Activated T-cell treated with anti-CD3 and anti-CD28 coated beads, Interleukin-2, amount 50 U/mL, for 24 hours (primary cell): ENCODE data around the gene CXorf58.
A peak's percentile ranks its signal among the peaks of the same experiment; 100 is the strongest.
"Not testable (repeated sequence)": the region's sequence is repeated elsewhere in the genome, so short reads cannot be mapped to it uniquely, and the experiment has no call there.

ENCODE experiments used
- DNase-seq: peaks from one replicate; pipeline ENCODE4 v3.0.0-alpha.2; 2020
- H3K27ac Mint-ChIP-seq: 2 replicates; pipeline ENCODE4 v1.8.0; 2020; ENCODE audit warnings: mild to moderate bottlenecking, mixed read lengths
- H3K27me3 Mint-ChIP-seq: 2 replicates; pipeline ENCODE4 v1.8.0; 2020; ENCODE audit warnings: mixed read lengths
- H3K36me3 Mint-ChIP-seq: 2 replicates; pipeline ENCODE4 v1.8.0; 2020; ENCODE audit warnings: low read depth, mixed read lengths
- H3K4me1 Mint-ChIP-seq: 2 replicates; pipeline ENCODE4 v1.8.0; 2020; ENCODE audit warnings: low read depth, mixed read lengths
- H3K4me3 Mint-ChIP-seq: 2 replicates; pipeline ENCODE4 v1.8.0; 2020; ENCODE audit warnings: mild to moderate bottlenecking, moderate library complexity, mixed read lengths
- H3K9me3 Mint-ChIP-seq: 2 replicates; pipeline ENCODE4 v1.8.0; 2020; ENCODE audit warnings: mixed read lengths

CXorf58 gene

GRCh38 chrX:23954396-23954795 is 46.6 kb downstream of the CXorf58 start:
- no peak for DNase-seq
- Mint-ChIP-seq H3K4me3 (no peak overlapping the region), H3K4me1 (peaks cover 36% of the 10 kb centered on the region), H3K9me3 (no peaks in the 10 kb centered on the region), H3K27me3 (peaks cover 11% of the 10 kb centered on the region), H3K36me3 (no peaks in the 10 kb centered on the region), H3K27ac (no peak overlapping the region)

GRCh38 chrX:23959781-23960180 is 52.0 kb downstream of the CXorf58 start:
- H3K36me3 Mint-ChIP-seq: no peaks in the 10 kb centered on the region
- H3K4me1 Mint-ChIP-seq: peaks cover 18% of the 10 kb centered on the region
- peaks cover 15% of the 10 kb centered on the region for H3K27me3 Mint-ChIP-seq
- no peak for DNase-seq
- H3K27ac Mint-ChIP-seq: peak overlapping the region; percentile 34
- no peaks in the 10 kb centered on the region for H3K9me3 Mint-ChIP-seq
- no peak overlapping the region for H3K4me3 Mint-ChIP-seq

- H3K27me3 Mint-ChIP-seq: peaks cover 29% of the 10 kb centered on the region
- DNase-seq: no peak
- no peak overlapping the region for H3K4me3 Mint-ChIP-seq
- H3K36me3 Mint-ChIP-seq: no peaks in the 10 kb centered on the region
- H3K27ac Mint-ChIP-seq: no peak overlapping the region
- peaks cover 10% of the 10 kb centered on the region for H3K4me1 Mint-ChIP-seq
- no peaks in the 10 kb centered on the region for H3K9me3 Mint-ChIP-seq
Observed at GRCh38 chrX:23964191-23964590, 56.4 kb downstream of the CXorf58 start.

GRCh38 chrX:23965630-23966029 is 57.8 kb downstream of the CXorf58 start:
- not testable (repeated sequence) for H3K4me1 Mint-ChIP-seq, DNase-seq, H3K36me3 Mint-ChIP-seq, H3K27ac Mint-ChIP-seq, H3K9me3 Mint-ChIP-seq, H3K4me3 Mint-ChIP-seq
- H3K27me3 Mint-ChIP-seq: peaks cover 22% of the 10 kb centered on the region

GRCh38 chrX:23978491-23978890 is 70.7 kb downstream of the CXorf58 start:
- no peaks in the 10 kb centered on the region for H3K9me3 Mint-ChIP-seq
- peaks cover 40% of the 10 kb centered on the region for H3K27me3 Mint-ChIP-seq
- H3K4me3 Mint-ChIP-seq: no peak overlapping the region
- H3K36me3 Mint-ChIP-seq: peaks cover 5% of the 10 kb centered on the region
- DNase-seq: no peak
- H3K4me1 Mint-ChIP-seq: no peaks in the 10 kb centered on the region
- H3K27ac Mint-ChIP-seq: no peak overlapping the region

- Mint-ChIP-seq H3K27me3 (peaks cover 43% of the 10 kb centered on the region), H3K4me1 (peaks cover 2% of the 10 kb centered on the region), H3K27ac (no peak overlapping the region), H3K4me3 (no peak overlapping the region), H3K36me3 (peaks cover 8% of the 10 kb centered on the region), H3K9me3 (no peaks in the 10 kb centered on the region)
- DNase-seq: no peak
Observed at GRCh38 chrX:23980011-23980441, 72.2 kb downstream of the CXorf58 start.

- H3K4me1 Mint-ChIP-seq: peaks cover 2% of the 10 kb centered on the region
- H3K27ac Mint-ChIP-seq: no peak overlapping the region
- H3K27me3 Mint-ChIP-seq: peaks cover 38% of the 10 kb centered on the region
- H3K4me3 Mint-ChIP-seq: no peak overlapping the region
- H3K36me3 Mint-ChIP-seq: peaks cover 14% of the 10 kb centered on the region
- H3K9me3 Mint-ChIP-seq: no peaks in the 10 kb centered on the region
- no peak for DNase-seq
Observed at GRCh38 chrX:23981222-23981621, 73.4 kb downstream of the CXorf58 start.

- Mint-ChIP-seq H3K4me1 (peaks cover 2% of the 10 kb centered on the region), H3K9me3 (no peaks in the 10 kb centered on the region), H3K27ac (no peak overlapping the region), H3K27me3 (peaks cover 37% of the 10 kb centered on the region), H3K4me3 (no peak overlapping the region), H3K36me3 (peaks cover 19% of the 10 kb centered on the region)
- no peak for DNase-seq
Observed at GRCh38 chrX:23981711-23982110, 73.9 kb downstream of the CXorf58 start.

- Mint-ChIP-seq H3K27ac (no peak overlapping the region), H3K36me3 (peaks cover 29% of the 10 kb centered on the region), H3K4me3 (no peak overlapping the region), H3K27me3 (peaks cover 32% of the 10 kb centered on the region), H3K9me3 (no peaks in the 10 kb centered on the region), H3K4me1 (peaks cover 2% of the 10 kb centered on the region)
- no peak for DNase-seq
Observed at GRCh38 chrX:23982891-23983290, 75.1 kb downstream of the CXorf58 start.
